HTR-8/SVneo (cell line): ENCODE data around the gene SHANK2.
"Not testable (repeated sequence)": the region's sequence is repeated elsewhere in the genome, so short reads cannot be mapped to it uniquely, and the experiment has no call there.

Experiments used
- DNase-seq: peaks from one replicate; pipeline ENCODE4 v3.0.0; 2011; ENCODE audit warnings: low spot score, mixed read lengths; ENCODE audit not compliant: insufficient read length
- FAIRE-seq: peaks from 2 replicates; lab custom pipeline; 2011; peaks lifted over from hg19 to GRCh38; lab: Jason Lieb, UNC

The SHANK2 gene

DNA sequence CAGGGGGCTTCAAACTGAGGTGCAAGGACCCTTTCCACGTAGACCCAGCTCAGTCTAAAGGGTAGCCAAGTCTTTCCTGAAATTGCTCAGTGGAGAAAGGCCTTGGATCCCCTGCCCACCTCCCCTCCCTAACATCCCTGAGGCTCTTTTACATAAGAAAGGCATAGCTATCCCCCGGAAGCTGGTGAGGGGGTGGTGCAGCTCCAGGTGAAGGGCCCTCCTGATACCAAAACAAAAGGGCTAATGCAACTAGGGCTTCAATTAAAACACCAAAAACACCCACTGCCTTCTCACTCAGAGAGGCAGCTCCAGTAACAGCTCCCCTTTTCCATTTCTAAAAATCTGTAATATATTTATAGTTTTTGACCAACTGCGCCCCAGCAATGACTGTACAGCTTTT, 5.8 kb downstream of the SHANK2 start:
- no peak for DNase-seq
- FAIRE-seq = no peak

GRCh38 chr11:71245601-71246391, 6.6 kb downstream of the SHANK2 start:
- DNase-seq = no peak
- no peak for FAIRE-seq

GRCh38 chr11:71244116-71244810, 8.1 kb downstream of the SHANK2 start:
- no peak for DNase-seq
- no peak for FAIRE-seq

GRCh38 chr11:71242391-71242790, 10.0 kb downstream of the SHANK2 start:
- DNase-seq = no peak

GRCh38 chr11:71241721-71242259, 10.6 kb downstream of the SHANK2 start:
- DNase-seq = no peak
- FAIRE-seq = no peak

More at GRCh38 chr11:71242391-71242790, 10.0 kb downstream of the SHANK2 start:
- FAIRE-seq = no peak

- peak; percentile 93 for FAIRE-seq
- DNase-seq = peak; percentile 94
Measured at GRCh38 chr11:71240865-71241691, 11.3 kb downstream of the SHANK2 start.

DNA sequence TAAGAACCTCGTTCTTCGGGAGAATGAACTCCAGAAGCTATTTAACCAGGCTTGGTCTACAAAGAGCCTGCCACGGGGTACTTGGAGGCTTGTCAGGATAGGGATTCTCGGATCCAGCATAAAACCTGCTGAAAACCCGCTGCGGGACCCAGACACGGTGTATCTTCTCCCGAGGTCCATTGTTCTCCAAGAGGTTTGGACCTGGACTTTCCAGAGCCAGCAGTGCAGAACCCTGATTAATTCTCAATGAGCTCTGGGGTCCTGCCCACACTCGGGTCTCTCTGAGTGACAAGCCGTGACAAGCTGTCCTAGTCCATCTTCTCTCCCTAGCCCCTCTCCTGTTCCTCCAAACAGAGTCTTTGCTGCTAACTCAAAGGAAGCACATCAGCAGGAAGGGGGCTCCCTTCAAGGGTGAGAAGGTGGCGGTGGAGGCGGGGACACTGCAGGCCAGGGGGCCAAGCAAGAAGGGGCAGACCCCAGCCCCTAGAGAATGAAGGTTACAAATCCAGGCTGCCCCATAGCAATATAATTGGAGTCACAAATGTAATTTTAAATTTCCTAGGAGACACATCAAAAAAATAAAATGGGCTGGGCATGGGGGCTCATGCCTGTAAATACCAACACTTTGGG, 12.2 kb downstream of the SHANK2 start:
- DNase-seq (no peak), FAIRE-seq (no peak)

- DNase-seq (no peak), FAIRE-seq (no peak)
Measured at GRCh38 chr11:71239581-71239980, 12.8 kb downstream of the SHANK2 start.

- FAIRE-seq = no peak
- DNase-seq = no peak
Measured at GRCh38 chr11:71238941-71239340, 13.4 kb downstream of the SHANK2 start.

DNA sequence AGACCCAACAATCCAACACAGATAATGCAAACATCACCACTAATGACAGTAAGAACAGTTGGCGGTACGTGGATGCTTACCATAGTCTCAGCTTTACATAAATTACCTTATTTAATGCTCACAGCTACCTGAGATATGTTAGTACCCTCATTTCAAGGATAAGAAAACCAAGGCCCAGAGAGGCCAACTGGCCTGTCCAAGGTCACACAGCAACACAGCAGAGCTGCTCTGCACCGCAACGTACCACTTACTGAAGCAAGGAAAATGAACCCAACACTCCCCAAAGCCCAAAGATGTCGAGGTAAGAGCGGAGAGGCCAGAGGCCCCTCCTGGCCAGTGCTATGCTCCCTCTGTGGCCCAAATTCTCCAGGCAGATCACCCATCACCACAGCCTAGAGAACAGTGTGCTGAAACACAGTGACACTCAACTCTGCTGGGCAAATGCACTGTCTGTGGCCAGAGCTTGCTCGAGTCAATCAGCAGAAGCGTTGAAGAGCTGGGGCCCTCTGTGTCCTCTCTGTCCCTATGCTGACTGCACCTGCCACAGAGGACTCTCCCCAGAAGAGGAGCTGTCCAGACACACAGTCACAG, 14.0 kb downstream of the SHANK2 start:
- DNase-seq (no peak), FAIRE-seq (no peak)

DNA sequence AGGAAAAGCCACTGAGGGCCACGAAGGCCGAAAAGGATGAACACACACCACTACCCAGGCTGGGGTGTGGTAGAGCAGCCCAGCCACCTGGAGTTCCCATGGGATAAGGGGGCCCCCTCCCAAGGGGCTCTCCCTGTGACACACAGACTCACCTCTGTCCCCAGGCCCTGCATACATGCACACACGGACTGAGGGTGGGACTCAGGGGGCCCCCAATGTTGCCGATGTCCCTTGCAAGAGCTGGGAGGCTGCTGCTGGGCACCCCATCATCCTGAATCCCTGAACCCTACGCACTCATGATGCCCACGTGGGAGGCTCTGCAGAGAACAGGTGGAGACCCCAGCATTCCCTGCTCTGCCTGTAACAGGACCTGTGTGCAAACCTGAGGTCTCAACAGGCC, 14.5 kb downstream of the SHANK2 start:
- FAIRE-seq = no peak

DNA sequence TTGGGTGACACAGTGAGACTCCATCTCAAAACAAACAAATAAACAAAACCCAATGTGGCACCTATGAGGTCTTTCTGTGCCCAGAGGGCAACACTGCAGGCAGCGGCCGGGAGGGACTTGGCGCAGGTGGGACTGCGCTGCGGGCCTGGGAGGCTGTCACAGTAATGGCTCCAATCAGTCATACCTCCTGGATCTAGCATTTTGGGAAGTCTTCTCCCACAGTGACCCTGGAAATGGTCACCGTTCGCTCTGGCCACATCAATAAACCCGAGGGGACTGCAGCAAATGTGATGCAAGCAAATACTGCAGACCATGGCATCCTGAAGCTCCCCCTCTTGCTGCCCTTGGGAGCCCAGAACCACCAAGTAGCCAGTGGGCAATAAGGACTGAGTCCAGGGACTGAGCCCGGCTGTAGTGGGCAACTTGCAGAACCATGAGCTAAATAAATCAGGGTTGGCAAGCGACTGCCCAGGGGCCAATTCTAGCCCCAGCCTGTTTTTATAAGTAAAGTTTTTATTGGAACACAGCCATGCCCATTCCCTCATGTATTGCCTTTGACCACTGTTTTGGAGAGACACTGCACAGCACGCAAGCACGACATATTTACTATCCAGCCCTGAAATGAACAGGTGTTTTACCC, 15.4 kb downstream of the SHANK2 start:
- FAIRE-seq (no peak), DNase-seq (no peak)

More for the DNA sequence above, 14.5 kb downstream of the SHANK2 start:
- DNase-seq = no peak

DNA sequence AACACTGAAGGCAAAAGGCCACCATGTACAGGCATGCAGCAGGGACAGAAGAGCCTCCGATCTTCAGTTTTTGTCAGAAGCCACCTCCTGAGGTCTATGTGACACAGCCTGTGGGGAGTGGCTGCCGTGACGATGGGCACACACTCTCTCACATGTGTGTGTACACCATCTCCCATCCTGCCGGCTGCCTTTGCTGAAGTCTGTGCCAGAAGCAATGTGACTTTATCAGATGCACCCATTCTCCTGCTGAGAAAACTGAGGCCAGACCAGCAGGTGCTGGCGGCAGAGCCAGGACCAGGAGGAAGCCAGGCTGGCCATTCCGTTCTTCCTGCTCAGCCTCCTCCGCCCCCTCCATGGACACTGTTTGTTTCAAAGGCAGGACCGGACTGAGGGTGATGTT, 16.7 kb downstream of the SHANK2 start:
- FAIRE-seq = no peak
- DNase-seq = no peak

DNA sequence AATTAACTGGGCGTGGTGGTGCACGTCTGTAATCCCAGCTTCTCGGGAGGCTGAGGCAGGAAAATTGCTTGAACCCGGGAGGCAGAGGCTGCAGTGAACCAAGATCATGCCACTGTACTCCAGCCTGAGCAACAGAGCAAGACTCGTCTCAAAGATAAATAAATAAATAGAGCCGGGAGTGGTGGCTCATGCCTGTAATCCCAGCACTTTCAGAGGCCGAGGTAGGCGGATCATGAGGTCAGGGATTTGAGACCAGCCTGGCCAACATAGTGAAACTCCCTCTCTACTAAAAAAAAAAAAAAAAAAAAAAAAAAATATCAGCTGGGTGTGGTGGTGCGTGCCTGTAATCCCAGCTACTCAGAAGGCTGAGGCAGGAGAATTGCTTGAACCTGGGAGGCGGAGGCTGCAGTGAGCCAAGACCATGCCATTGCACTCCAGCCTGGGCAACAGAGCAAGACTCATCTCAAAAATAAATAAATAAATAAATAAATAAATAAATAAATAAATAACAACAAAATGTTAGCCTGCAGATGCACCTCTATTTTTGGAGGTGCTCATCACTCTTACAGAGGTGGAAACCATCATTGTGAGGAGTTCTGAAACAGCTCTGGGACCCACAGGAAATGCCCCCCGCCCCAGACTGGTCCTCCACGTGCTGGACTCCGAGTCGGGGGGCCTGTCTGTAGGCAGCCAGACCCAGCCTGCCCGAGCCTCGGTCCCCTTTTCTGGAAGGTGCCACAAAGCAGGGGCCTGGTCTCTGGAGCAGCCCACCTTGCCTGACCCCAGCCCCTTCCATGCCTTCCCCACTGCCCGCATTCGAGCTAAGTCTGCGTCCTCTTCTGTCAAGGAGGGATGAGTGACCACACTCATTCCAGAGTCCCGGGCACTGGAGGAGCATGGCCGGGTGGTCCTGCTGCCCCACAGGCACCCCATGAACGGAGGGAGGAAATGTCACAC, 18.2 kb downstream of the SHANK2 start:
- not testable (repeated sequence) for FAIRE-seq, DNase-seq

- FAIRE-seq (no peak), DNase-seq (no peak)
Measured at GRCh38 chr11:71232364-71232763, 20.0 kb downstream of the SHANK2 start.

- no peak for DNase-seq
- FAIRE-seq = no peak
Measured at GRCh38 chr11:71228961-71229360, 23.4 kb downstream of the SHANK2 start.

GRCh38 chr11:71227058-71227659, 25.2 kb downstream of the SHANK2 start:
- FAIRE-seq = no peak

More at GRCh38 chr11:71227058-71227659, 25.2 kb downstream of the SHANK2 start:
- DNase-seq = no peak
